ENCODE measurements around the gene PALLD. TPM values are rescaled to one million over a fixed set of nuclear protein-coding genes. Genes with fewer than 3 reads are reported as not detected.

Gene PALLD
- total RNA-seq, 1 experiment from 2014 or later = 27.6 TPM

- DNase-seq = no peak
- Mint-ChIP-seq H3K9me3 (ENCODE audit: low read depth, unreplicated experiment) (no peaks in the 10 kb centered on the region), H3K27me3 (ENCODE audit: unreplicated experiment) (no peaks in the 10 kb centered on the region), H3K36me3 (ENCODE audit: insufficient read depth, unreplicated experiment) (no peaks in the 10 kb centered on the region), H3K4me3 (ENCODE audit: low read depth, unreplicated experiment) (no peak overlapping the region), H3K4me1 (ENCODE audit: low read depth, unreplicated experiment) (peaks cover 11% of the 10 kb centered on the region), H3K27ac (ENCODE audit: unreplicated experiment) (no peak overlapping the region)
- intact Hi-C loops (cut with micrococcal nuclease; ENCODE audit: unreplicated experiment) = no loop called here
- BruUV-seq (replicated peaks) = no TSS peak
- TF ChIP-seq CTCF (IDR thresholded peaks at IDR 0.05; ENCODE audit: unreplicated experiment) = no peak
- CTCF ChIA-PET = no interaction called here
Observed at GRCh38 chr4:168656946-168657473, 160.2 kb downstream of the PALLD start.

DNA sequence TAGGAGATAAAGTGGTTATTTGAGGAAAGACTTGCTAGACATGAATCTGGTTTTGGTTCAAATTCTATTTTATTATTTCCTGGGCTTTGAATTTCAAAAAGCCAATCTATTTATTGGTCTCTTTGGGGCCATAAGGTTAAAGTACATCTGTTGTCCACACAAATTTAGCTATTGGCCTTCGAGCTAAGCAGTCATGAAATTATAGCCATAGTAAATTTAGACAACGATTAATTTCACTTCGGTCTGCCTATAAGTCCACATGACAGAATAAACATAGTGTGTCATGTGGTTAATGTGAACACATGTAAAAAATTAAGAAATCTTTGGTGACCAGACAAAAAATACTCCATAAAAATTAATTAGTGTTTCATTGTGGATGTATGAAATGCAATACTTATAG is 161.9 kb downstream of the PALLD start:
- Mint-ChIP-seq H3K9me3 (ENCODE audit: low read depth, unreplicated experiment) (no peaks in the 10 kb centered on the region), H3K27ac (ENCODE audit: unreplicated experiment) (no peak overlapping the region), H3K4me1 (ENCODE audit: low read depth, unreplicated experiment) (peaks cover 11% of the 10 kb centered on the region), H3K4me3 (ENCODE audit: low read depth, unreplicated experiment) (no peak overlapping the region), H3K27me3 (ENCODE audit: unreplicated experiment) (no peaks in the 10 kb centered on the region), H3K36me3 (ENCODE audit: insufficient read depth, unreplicated experiment) (no peaks in the 10 kb centered on the region)
- no TSS peak for BruUV-seq (replicated peaks)
- no peak for TF ChIP-seq CTCF (IDR thresholded peaks at IDR 0.05; ENCODE audit: unreplicated experiment)
- CTCF ChIA-PET = no interaction called here
- intact Hi-C loops (cut with micrococcal nuclease; ENCODE audit: unreplicated experiment) = no loop called here
- no peak for DNase-seq

GRCh38 chr4:168659741-168660465 is 163.1 kb downstream of the PALLD start:
- Mint-ChIP-seq H3K9me3 (ENCODE audit: low read depth, unreplicated experiment) (no peaks in the 10 kb centered on the region), H3K4me1 (ENCODE audit: low read depth, unreplicated experiment) (peaks cover 5% of the 10 kb centered on the region), H3K27me3 (ENCODE audit: unreplicated experiment) (no peaks in the 10 kb centered on the region), H3K27ac (ENCODE audit: unreplicated experiment) (no peak overlapping the region), H3K4me3 (ENCODE audit: low read depth, unreplicated experiment) (no peak overlapping the region), H3K36me3 (ENCODE audit: insufficient read depth, unreplicated experiment) (no peaks in the 10 kb centered on the region)
- intact Hi-C loops (cut with micrococcal nuclease; ENCODE audit: unreplicated experiment) = no loop called here
- TF ChIP-seq CTCF (IDR thresholded peaks at IDR 0.05; ENCODE audit: unreplicated experiment) = no peak
- no TSS peak for BruUV-seq (replicated peaks)
- CTCF ChIA-PET = no interaction called here
- DNase-seq = no peak

DNA sequence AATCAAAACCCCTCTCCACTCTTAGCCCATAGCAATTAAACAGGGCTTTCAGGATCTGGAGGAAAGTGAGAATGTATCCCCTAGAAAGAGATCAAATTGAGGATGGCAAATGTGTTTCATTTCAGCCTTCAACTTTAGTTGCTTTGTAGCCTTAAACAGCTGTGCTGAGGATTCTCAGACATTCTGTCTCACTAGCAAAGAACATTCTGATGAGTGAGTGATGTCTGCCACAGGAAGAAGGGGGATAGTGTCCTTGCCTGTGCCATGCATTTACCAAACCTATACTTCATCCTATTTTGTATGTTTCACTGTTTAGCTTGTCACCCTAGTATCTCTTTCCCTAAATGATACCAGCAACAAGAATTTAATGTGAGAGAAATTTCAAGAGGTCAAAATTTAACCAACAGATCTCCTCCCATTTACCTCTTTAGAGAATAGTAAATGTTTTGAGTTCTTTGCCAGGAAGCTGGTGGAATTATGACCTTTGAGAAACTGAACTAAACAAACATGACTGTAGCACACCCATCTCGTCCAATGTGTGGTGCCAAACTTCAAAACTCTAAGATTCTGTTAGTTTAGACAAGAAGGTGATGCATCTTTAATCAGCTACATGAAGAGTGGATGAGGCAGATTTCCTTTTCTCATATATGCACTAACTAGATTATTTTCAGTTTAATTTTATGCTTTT is 165.6 kb downstream of the PALLD start:
- CTCF ChIA-PET = no interaction called here

More for the DNA sequence above, 165.6 kb downstream of the PALLD start:
- Mint-ChIP-seq H3K4me1 (ENCODE audit: low read depth, unreplicated experiment) (no peaks in the 10 kb centered on the region), H3K9me3 (ENCODE audit: low read depth, unreplicated experiment) (no peaks in the 10 kb centered on the region), H3K27me3 (ENCODE audit: unreplicated experiment) (no peaks in the 10 kb centered on the region), H3K36me3 (ENCODE audit: insufficient read depth, unreplicated experiment) (no peaks in the 10 kb centered on the region), H3K4me3 (ENCODE audit: low read depth, unreplicated experiment) (no peak overlapping the region), H3K27ac (ENCODE audit: unreplicated experiment) (no peak overlapping the region)
- no peak for DNase-seq
- no peak for TF ChIP-seq CTCF (IDR thresholded peaks at IDR 0.05; ENCODE audit: unreplicated experiment)
- no TSS peak for BruUV-seq (replicated peaks)
- intact Hi-C loops (cut with micrococcal nuclease; ENCODE audit: unreplicated experiment) = no loop called here

Measured in Calu3 (cell line).